ENCODE results near the gene GRIN2B.

- TF ChIP-seq CTCF (IDR thresholded peaks at IDR 0.05; ENCODE audit: low read depth, low read length, missing input control), result no peak
- TF ChIP-seq REST (IDR thresholded peaks at IDR 0.05), result no peak
- no peak for TF ChIP-seq TAF1 (conservative IDR thresholded peaks at IDR 0.05)
- no peak for TF ChIP-seq RXRA (IDR thresholded peaks at IDR 0.05)
- no peak for TF ChIP-seq GABPA (IDR thresholded peaks at IDR 0.05 in 1 of 2, conservative IDR thresholded peaks at IDR 0.05 in 1 of 2)
- peak in 1 of 2 donors; percentile 38 for TF ChIP-seq JUND (IDR thresholded peaks at IDR 0.05)
- no peak for TF ChIP-seq FOXA1 (IDR thresholded peaks at IDR 0.05)
- no peak for TF ChIP-seq NR2F2 (IDR thresholded peaks at IDR 0.05)
Measured at GRCh38 chr12:13950502-13950901, 30.9 kb downstream of the GRIN2B start.

Measured in liver (tissue), 3 donors.